ENCODE results near the gene ZNF695.

- TF ChIP-seq POLR2AphosphoS5 (IDR thresholded peaks at IDR 0.05) = no peak
- no peak for TF ChIP-seq CTCF (IDR thresholded peaks at IDR 0.05)
These were observed 39.8 kb upstream of the ZNF695 start for GRCh38 chr1:247047702-247048101.

Measured in prostate gland (tissue), 2 donors.